ENCODE results near the gene GRID1. TPM values are rescaled to one million over a fixed set of nuclear protein-coding genes. Genes with fewer than 3 reads are reported as not detected.
"Not testable (repeated sequence)": the region's sequence is repeated elsewhere in the genome, so short reads cannot be mapped to it uniquely, and the experiment has no call there.

Gene GRID1
- total RNA-seq, 4 donors from 2014 or later, result 0.88 to 7.3 (median 4.1) TPM

DNA sequence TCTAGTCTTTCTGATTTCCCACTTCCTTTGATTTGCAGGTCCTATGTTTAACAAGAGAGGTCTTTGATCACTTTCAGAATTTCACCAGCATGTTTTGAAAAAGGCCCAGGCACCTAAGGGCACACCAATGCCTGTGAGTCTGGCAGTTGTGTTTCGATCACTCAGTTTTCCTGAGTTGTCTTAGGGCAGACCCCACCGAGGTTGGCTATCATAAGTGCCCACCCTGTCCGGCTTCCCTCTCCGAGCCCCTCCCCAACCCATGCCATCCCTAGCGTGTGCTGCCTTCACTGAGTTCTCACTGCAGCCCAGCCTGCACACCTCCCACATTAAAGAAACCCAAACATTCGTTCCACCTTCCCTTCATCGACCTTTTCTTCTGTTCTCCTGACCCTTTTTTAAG, 257.9 kb downstream of the GRID1 start:
- H3K9me3 ChIP-seq, result no peaks in the 10 kb centered on the region
- H3K4me3 ChIP-seq, result no peak overlapping the region
- TF ChIP-seq, protein P1, sequence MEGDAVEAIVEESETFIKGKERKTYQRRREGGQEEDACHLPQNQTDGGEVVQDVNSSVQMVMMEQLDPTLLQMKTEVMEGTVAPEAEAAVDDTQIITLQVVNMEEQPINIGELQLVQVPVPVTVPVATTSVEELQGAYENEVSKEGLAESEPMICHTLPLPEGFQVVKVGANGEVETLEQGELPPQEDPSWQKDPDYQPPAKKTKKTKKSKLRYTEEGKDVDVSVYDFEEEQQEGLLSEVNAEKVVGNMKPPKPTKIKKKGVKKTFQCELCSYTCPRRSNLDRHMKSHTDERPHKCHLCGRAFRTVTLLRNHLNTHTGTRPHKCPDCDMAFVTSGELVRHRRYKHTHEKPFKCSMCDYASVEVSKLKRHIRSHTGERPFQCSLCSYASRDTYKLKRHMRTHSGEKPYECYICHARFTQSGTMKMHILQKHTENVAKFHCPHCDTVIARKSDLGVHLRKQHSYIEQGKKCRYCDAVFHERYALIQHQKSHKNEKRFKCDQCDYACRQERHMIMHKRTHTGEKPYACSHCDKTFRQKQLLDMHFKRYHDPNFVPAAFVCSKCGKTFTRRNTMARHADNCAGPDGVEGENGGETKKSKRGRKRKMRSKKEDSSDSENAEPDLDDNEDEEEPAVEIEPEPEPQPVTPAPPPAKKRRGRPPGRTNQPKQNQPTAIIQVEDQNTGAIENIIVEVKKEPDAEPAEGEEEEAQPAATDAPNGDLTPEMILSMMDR (IDR thresholded peaks at IDR 0.05), result no peak
- TF ChIP-seq POLR2A (IDR thresholded peaks at IDR 0.05), result no peak
- no peaks in the 10 kb centered on the region for H3K4me1 ChIP-seq
- H3K27ac ChIP-seq, result no peak overlapping the region
- intact Hi-C loops (cut with DNase I; ENCODE audit: low total_unique reads), result no loop called here
- no peak for DNase-seq
- H3K27me3 ChIP-seq, result no peaks in the 10 kb centered on the region
- H3K36me3 ChIP-seq, result no peaks in the 10 kb centered on the region

DNA sequence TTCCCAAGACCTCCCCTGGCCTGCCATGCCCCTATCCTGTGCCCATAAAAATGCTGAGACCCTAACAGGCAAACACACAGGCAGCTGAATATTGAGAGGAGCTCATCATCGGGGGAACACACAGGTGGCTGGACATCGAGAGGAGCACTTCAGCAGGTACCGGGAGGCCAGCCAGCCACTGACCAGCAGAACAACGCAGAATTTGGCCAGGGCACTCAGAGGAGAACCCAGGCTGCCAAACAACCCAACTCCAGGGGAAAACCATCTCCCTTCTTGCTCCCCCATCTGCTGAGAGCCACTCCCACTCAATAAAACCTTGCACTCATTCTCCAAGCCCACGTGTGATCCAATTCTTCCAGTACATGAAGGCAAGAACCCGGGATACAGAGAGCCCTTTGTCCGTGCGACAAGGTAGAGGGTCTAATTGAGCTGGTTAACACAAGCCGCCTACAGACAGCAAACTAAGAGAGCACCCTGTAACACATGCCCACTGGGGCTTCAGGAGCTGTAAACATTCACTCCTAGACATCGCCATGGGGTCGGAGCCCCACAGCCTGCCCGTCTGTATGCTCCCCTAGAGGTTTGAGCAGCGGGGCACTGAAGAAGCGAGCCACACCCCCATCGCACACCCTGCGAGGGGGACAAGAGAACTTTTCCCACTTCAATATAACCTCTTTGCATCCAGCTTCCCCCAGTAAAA, 258.8 kb downstream of the GRID1 start:
- DNase-seq; H3K27me3 ChIP-seq; H3K4me1 ChIP-seq; H3K9me3 ChIP-seq; H3K4me3 ChIP-seq; intact Hi-C loops (cut with DNase I; ENCODE audit: low total_unique reads); H3K27ac ChIP-seq; H3K36me3 ChIP-seq: not testable (repeated sequence)

DNA sequence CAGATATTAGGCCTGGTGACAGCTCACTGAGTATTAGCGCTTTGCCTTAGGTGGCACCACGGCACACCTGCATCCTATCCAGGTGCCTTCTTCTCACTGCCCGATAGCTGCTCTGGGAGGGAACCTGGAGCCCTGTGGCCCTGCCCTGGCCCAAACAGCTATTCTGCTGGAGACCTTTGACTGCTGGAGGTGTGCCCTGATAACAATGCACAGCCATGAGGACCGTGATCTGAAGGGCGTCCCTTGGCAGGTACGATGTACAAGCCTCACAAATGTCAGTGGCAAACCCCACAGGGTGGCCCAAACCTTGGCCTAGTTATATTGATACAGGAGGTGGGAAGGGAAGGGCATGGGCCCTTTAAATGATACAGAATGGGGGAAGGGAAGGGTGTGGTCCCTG, 259.5 kb downstream of the GRID1 start:
- no peak for DNase-seq
- intact Hi-C loops (cut with DNase I; ENCODE audit: low total_unique reads), result no loop called here
- H3K4me3 ChIP-seq, result no peak overlapping the region

DNA sequence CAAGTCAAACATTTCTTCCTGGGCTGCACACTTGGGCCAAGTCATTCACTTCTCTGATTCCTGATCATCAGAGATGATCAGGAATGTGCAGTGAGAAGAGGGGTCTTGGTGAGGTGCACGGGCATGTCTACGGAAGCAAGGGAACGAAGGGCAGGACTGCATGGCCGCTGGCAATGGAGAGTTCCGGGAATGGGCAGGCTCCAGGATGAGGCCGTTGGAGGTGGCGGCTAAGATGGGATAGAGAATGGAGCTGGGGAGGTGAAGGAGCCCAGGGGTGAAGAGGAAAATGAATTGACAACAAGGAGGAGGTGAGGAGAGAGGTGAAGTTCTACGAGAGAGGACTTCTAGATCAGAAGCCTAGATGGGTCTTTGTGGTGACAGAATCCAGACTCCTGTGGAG, 260.0 kb downstream of the GRID1 start:
- Histone ChIP-seq H3K4me3 (no peak overlapping the region), H3K36me3 (no peaks in the 10 kb centered on the region), H3K27me3 (no peaks in the 10 kb centered on the region), H3K27ac (no peak overlapping the region), H3K9me3 (no peaks in the 10 kb centered on the region), H3K4me1 (no peaks in the 10 kb centered on the region)
- intact Hi-C loops (cut with DNase I; ENCODE audit: low total_unique reads), result no loop called here
- no peak for TF ChIP-seq POLR2A (IDR thresholded peaks at IDR 0.05)
- TF ChIP-seq, protein P1 (IDR thresholded peaks at IDR 0.05), result no peak
- no peak for DNase-seq

More for the DNA sequence above, 259.5 kb downstream of the GRID1 start:
- Histone ChIP-seq H3K9me3 (no peaks in the 10 kb centered on the region), H3K27ac (no peak overlapping the region), H3K36me3 (no peaks in the 10 kb centered on the region), H3K27me3 (no peaks in the 10 kb centered on the region), H3K4me1 (no peaks in the 10 kb centered on the region)
- TF ChIP-seq, protein P1 (IDR thresholded peaks at IDR 0.05), result no peak
- no peak for TF ChIP-seq POLR2A (IDR thresholded peaks at IDR 0.05)

DNA sequence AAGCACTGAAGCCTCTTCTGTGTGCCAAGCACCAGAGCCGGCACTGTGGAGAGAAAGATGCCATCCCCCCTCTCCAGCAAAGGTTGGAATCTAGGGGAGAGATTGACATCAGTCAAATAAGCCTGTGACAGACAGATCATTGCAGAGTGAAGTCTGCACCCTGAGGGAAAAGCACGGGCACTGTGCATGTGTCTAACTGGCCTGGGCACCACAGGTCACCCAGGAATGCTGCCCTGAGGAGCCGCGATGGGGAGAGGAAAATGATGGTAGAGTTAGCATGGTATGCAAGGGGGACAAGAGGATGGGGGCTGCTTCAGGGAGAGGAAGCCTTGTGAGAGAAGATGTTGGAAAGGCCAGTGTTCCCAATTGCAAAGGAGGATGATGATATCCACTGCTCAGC, 261.0 kb downstream of the GRID1 start:
- Histone ChIP-seq H3K4me3 (no peak overlapping the region), H3K36me3 (no peaks in the 10 kb centered on the region), H3K27ac (no peak overlapping the region), H3K27me3 (no peaks in the 10 kb centered on the region), H3K9me3 (no peaks in the 10 kb centered on the region), H3K4me1 (no peaks in the 10 kb centered on the region)
- DNase-seq, result no peak
- TF ChIP-seq, protein P1 (IDR thresholded peaks at IDR 0.05), result no peak
- no peak for TF ChIP-seq POLR2A (IDR thresholded peaks at IDR 0.05)
- intact Hi-C loops (cut with DNase I; ENCODE audit: low total_unique reads), result no loop called here

DNA sequence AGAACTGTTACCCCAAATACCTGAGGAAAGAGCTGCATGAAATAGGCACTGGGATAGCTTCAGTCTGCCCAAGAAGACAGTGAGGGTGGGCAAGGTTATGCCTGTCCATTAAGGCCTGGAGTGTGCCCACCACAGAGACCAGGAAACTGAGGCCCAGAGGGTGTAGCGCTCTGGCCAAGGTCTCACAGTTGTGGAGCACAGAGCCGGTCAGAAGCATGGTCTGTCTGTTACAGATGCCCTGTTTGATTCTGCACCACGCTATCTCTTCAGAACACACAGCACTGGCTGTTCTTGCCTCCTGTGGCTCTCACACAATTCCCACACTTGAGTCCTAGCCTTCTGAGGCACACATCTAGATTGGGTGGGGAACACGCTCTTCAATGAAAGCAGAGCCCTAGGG, 261.4 kb downstream of the GRID1 start:
- no peak for TF ChIP-seq POLR2A (IDR thresholded peaks at IDR 0.05)
- TF ChIP-seq, protein P1 (IDR thresholded peaks at IDR 0.05), result no peak
- Histone ChIP-seq H3K36me3 (no peaks in the 10 kb centered on the region), H3K27ac (no peak overlapping the region), H3K27me3 (no peaks in the 10 kb centered on the region), H3K4me1 (no peaks in the 10 kb centered on the region), H3K4me3 (no peak overlapping the region), H3K9me3 (no peaks in the 10 kb centered on the region)
- intact Hi-C loops (cut with DNase I; ENCODE audit: low total_unique reads), result no loop called here
- DNase-seq, result no peak
